HG03457 (cell line): ENCODE measurements around the gene KRT8.
"Not testable (repeated sequence)": the region's sequence is repeated elsewhere in the genome, so short reads cannot be mapped to it uniquely, and the experiment has no call there.

Experiments
- ATAC-seq: cut with Tn5 transposase; IDR thresholded peaks from one replicate; pipeline ENCODE4 v1.9.1; 2021; ENCODE audit warnings: moderate number of reproducible peaks; ENCODE audit not compliant: unreplicated experiment

Gene KRT8

GRCh38 chr12:52904509-52905300 is at the start of gene KRT8:
Gene KRT8, minus strand, starts transcription at chr12:52905076. Its CDS starts 95 bp downstream, at chr12:52904981.
- ATAC-seq: not testable (repeated sequence)

DNA sequence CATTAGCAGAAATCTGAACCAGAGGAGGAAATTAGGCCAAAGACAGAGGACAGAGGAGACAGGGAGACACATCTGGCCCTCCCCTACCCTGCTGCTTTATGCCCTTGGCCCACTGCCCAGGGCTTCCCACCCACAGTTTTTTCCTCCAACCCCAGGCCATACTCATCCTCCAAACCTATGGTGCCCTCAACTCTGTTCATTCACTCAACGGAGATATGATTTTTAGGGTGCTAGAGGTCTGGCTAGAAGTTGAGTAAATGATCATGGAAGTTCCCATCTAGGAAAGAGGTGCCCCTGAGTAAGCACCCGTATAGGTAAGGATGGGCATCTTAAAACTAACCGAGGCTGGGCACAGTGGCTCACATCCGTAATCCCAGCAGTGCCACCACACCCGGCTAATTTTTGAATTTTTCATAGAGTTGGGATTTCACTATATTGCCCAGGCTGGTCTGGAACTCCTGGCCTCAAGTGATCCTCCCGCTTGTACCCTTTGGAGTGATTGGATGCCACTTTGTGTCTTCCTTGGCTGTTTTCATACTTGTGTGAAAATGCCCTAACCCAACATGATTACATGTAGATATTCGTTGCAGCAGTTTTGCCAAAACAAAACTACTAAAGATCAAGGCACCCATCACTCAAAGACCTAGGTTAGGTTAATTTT is 48.4 kb upstream of the KRT8 start:
- ATAC-seq: no peak

DNA sequence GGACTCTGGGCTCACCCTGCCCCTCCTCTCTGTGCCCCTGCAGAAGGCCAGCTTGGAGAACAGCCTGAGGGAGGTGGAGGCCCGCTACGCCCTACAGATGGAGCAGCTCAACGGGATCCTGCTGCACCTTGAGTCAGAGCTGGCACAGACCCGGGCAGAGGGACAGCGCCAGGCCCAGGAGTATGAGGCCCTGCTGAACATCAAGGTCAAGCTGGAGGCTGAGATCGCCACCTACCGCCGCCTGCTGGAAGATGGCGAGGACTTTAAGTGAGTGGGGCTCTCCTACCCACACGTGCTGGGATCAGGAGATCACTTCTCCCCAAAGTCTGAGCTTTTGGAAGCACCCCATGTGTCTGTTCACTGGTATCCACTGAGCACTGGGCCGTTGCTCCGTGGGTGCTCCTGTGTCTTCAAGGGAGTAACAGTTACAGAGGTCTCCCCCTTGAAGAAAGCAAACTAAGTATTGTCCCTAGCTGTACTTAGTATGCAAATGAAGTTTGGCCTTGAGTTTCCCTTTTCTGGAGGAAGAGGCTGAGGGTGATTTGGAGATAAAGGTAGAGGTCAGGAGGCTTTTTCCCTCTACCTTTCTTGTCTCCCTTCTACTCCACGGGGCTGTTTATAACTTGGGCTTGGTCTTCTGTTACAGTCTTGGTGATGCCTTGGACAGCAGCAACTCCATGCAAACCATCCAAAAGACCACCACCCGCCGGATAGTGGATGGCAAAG is 47.4 kb upstream of the KRT8 start:
- no peak for ATAC-seq

GRCh38 chr12:52951640-52952039 is 46.8 kb upstream of the KRT8 start:
- ATAC-seq: no peak

DNA sequence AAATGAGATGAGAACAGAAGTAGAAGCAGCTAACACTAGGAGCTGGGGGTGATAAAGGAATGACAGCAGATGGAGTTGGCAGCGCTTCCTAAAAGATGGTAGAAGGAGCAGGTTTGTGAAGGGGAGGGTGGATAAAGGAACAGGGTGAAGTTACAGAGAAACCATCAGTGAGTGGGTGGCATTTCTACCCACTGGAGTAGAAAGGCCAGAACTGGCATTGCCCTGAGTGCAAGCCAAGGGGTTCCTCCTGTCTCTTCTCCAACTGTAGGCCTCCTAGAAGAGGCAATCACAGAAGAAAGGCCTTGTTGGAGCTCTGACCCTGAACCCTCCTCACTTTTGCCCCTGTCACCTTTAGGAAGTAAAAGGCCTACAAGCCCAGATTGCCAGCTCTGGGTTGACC is 46.2 kb upstream of the KRT8 start:
- ATAC-seq: no peak

- ATAC-seq: no peak
Measured at GRCh38 chr12:52950553-52950952, 45.7 kb upstream of the KRT8 start.

DNA sequence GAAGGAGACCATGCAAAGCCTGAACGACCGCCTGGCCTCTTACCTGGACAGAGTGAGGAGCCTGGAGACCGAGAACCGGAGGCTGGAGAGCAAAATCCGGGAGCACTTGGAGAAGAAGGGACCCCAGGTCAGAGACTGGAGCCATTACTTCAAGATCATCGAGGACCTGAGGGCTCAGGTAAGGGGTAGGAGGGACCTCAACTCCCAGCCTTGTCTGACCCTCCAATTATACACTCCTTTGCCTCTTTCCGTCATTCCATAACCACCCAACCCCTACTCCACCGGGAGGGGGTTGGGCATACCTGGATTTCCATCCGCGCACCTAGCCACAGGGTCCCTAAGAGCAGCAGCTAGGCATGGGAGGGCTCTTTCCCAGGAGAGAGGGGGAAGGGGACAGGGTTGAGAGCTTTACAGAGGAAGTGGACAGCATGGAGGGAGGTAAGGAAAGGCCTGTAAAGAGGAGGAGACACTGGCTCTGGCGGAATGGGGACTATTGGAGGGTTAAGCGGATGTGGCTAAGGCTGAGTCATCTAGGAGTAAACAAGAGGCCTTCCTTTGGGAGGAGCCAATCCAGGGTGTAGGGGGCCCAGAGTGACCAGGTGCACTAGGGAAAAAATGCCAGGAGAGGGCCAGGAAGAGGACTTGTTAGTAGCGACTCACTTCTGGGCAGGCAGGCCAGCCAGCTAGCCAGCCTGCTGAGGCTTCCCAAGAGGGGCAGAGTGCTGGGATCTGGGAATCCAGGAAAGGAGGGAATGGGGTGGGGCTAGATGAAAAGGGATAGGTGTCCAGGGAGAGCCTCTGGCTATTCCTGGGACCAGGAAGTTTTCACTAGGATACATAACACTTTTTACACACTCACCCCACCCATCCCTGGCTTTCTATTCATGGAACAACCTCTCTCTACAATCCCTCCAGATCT is 44.8 kb upstream of the KRT8 start:
- ATAC-seq: no peak

DNA sequence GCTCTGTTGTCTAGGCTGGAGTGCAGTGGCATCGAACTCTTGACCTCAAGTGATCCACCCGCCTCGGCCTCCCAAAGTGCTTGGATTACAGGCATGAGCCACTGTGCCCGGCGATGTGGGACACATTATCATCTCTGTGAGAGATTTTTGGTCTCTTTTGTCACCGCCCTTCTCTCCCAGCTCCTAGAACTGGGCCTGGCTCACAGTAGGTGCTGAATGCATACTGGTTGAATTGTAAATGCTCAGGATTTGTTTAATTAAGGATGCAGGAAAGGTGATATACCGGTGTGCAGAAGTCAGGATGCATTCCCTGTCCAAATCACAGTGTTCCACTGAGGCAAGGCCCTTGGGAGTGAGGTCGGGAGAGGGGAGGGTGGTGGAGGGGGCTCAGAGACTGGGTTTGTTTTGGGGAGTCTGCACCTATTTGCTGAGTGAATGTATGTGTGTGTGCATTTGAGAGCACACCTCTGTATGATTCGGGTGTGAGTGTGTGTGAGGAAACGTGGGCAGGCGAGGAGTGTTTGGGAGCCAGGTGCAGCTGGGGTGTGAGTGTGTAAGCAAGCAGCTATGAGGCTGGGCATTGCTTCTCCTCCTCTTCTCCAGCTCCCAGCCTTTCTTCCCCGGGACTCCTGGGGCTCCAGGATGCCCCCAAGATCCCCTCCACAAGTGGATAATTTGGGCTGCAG is 43.0 kb upstream of the KRT8 start:
- no peak for ATAC-seq

DNA sequence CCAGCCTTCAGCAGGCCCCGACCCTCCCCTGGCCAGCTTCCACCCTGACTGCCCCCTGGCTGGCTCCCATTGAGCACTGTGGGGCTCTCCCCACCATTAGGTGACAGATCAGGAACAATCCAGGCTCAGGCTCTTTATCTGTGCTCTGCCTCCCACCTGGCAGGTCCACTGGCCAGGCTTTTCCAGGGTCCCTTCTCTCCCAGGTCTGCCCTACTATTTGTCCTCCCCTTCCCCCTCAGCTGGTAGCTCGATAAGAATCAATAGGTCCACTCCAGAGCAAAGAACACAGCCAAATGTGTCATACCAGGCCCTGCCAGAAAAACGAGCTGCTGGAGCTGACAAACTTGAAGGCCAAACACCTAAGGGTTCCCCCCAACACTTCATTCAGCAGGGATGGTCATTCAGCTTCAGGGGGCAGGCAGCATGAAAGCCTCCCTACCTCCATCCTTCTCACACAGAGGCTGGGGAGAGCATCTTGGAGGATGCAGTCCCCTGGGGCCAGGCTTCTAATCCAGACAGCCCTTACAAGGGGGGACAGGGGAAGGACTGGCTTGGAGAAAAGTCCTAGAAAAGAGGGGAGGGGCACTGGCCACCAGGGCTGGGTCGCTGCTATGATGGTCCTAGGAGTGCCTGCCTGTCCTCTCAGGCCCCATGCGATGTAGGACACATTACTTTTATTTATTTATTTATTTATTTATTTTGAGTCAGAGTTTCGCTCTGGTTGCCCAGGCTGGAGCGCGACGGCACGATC is 42.1 kb upstream of the KRT8 start:
- no peak for ATAC-seq

DNA sequence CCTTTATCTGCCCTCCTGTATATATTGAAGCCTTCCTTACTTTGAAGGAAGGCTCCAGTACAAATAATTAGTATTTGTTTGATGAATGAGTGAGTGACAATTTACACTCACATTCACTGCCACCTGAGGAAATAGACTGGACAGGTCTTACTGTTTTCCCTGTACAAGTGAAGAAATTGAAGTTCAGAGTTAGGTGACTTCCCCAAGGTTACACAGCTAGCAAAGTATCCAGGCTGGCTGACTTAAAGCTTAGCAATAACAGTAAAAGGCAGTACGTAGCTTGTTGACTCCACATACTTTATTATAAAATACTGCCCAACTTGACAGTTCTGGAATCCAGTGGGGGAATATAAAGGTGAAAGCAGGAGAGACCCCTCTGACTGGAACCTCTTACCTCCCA is 41.5 kb upstream of the KRT8 start:
- ATAC-seq: no peak

- ATAC-seq: no peak
Measured at GRCh38 chr12:52945389-52946232, 40.7 kb upstream of the KRT8 start.

GRCh38 chr12:52944683-52945388 is 40.0 kb upstream of the KRT8 start:
- ATAC-seq: no peak

DNA sequence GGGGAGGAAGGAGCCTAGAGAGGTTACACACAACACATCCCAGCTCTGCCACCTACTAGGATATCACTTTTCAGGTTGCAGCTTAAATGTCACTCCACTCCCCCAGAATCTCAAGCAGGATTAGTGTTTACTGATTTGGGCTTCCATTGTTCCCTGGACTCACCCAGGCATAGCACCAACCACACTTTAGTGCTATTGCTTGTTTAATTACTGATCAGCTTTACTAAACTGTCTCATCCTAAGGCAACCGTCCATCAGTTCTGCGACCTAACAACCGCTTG is 38.0 kb upstream of the KRT8 start:
- ATAC-seq: no peak

GRCh38 chr12:52942066-52942900 is 37.4 kb upstream of the KRT8 start:
- ATAC-seq: no peak

- ATAC-seq: no peak
Measured at GRCh38 chr12:52929538-52929937, 24.7 kb upstream of the KRT8 start.

DNA sequence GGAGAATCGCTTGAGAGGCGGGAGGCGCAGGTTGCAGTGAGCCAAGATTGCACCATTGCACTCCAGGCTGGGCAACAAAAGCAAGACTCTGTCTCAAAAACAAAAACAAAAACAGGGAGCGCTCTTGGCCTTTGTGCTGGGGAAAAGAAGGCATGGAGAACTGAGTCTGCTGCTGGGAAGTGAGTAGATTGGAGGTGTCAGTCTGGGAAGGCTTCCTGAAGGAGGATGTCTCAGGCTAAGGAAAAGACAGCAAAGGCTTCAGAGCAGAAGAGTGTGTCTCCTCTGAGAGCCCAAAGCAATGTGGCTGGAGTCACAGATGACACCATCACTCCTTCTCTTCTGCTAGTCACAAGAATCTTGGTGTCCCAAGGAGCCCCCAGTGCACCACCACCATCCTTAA is 23.1 kb upstream of the KRT8 start:
- ATAC-seq: no peak

DNA sequence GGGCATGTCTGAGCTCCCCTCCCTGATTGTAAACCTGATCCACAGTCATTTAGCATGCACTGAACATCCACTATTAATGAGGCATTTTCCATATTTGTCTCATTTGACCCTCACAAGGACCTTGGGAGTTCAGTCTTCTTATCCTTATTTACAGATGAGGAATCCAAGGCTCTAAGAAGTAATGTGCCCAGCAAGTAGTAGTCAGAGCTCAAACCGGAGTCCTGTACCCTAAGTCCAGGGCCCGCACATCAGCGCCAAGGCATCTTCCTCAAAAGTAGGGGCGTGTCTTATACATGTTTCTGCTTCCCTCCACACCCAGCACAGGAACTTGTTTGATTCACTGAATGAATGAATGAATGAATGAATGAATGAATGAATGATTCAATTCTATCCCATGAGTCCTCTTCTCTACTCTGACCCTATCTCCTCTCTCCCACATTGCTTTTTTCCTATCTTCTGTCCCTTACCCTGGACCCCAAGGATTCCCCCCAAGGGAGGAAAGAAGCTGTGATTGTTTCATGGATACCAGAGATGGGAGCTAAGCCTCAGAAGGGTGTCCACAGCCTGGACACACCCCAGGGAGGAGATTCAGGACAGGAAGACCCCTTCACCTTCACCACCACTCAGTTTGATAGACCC is 21.8 kb upstream of the KRT8 start:
- ATAC-seq: no peak
